Fibroblast of mammary gland (primary cell): ENCODE measurements around the gene BFSP2.
A peak's percentile ranks its signal among the peaks of the same experiment; 100 is the strongest.

Experiments used
- DNase-seq: peaks from one replicate; pipeline ENCODE4 v3.0.0-alpha.2; 2010; ENCODE audit warnings: low read depth
- H3K4me3 ChIP-seq: 2 replicates; pipeline ENCODE4 v1.5.1; 2011; ENCODE audit warnings: low read depth, mild to moderate bottlenecking, low read length, moderate library complexity; ENCODE audit not compliant: control insufficient read depth
- TF ChIP-seq, protein P1 (sequence below): conservative IDR thresholded peaks from 2 replicates; pipeline ENCODE4 v1.5.1; 2011; ENCODE audit warnings: low read depth, low read length, inconsistent platforms; ENCODE audit not compliant: control insufficient read depth, insufficient read depth

BFSP2 gene

DNA sequence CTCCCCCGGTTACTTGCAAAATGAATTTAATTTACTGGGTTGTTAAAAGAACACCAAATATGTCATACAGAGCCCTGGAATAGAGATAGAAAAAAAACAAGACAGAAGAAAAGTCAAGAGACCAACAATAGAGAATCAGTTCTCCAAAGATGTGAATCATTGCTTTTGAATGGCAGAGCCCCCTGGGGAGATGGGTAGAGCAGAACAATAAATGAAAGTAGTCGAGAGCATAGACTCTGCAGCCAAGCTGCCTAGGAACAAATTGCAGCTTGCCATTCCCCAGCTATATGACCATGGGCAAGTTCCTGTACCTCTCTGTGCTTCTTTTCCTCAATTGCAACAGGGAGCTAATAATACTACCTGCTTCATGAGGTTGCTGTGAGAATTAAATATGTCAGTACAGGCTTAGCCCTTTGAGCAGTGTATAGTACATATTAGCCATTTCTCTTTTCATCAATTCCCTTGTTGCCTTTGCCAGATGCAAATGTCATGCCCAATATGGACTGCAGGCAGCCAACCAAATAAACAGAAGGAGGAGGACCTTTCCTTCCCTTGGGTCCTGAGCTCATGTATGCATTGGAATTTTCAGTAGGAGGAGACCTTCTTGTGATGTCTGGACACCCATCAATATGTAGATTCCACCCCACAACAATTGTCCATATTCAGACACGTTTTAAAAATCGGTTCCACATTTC lies 25.0 kb upstream of the BFSP2 start:
- DNase-seq, result no peak
- H3K4me3 ChIP-seq, result no peak overlapping the region
- TF ChIP-seq, protein P1, sequence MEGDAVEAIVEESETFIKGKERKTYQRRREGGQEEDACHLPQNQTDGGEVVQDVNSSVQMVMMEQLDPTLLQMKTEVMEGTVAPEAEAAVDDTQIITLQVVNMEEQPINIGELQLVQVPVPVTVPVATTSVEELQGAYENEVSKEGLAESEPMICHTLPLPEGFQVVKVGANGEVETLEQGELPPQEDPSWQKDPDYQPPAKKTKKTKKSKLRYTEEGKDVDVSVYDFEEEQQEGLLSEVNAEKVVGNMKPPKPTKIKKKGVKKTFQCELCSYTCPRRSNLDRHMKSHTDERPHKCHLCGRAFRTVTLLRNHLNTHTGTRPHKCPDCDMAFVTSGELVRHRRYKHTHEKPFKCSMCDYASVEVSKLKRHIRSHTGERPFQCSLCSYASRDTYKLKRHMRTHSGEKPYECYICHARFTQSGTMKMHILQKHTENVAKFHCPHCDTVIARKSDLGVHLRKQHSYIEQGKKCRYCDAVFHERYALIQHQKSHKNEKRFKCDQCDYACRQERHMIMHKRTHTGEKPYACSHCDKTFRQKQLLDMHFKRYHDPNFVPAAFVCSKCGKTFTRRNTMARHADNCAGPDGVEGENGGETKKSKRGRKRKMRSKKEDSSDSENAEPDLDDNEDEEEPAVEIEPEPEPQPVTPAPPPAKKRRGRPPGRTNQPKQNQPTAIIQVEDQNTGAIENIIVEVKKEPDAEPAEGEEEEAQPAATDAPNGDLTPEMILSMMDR, result no peak

DNA sequence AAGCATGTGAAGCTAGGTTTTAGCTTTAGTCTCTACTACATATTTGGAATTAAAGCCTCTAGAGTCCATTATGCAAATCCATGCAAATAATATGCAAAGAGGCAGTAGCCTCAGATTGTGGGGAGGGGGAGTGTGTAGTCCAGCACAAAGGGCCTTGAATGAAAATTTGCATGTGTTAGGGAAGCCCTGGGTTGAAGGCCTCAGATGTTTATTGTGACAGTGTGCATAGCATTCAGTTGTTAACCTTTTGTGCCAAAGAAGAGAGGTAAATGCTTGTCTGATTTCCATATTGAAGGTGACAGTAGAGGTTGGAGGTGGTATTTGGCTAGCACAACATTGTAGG lies 24.5 kb upstream of the BFSP2 start:
- TF ChIP-seq, protein P1, result no peak

DNA sequence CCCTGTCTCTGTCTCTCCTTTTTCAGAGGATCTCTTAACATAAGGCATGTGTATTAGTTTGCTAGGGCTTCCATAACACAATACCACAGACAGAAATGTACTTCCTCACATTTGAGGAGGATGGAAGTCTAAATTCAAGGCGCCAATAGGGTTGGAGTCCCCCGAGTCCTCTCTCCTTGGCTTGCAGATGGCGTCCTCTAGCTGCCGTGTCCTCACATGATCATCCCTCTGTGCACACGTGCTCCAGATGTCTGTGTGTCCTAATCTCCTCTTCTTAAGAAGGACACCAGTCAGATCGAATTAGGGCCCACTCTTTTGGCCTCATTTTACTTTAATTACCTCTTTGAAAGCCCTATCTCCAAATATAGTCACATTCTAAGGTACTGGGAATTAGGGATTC lies 23.0 kb upstream of the BFSP2 start:
- no peak overlapping the region for H3K4me3 ChIP-seq
- TF ChIP-seq, protein P1, result no peak
- DNase-seq, result peak; percentile 8

More for the DNA sequence above, 24.5 kb upstream of the BFSP2 start:
- DNase-seq, result no peak
- H3K4me3 ChIP-seq, result no peak overlapping the region

DNA sequence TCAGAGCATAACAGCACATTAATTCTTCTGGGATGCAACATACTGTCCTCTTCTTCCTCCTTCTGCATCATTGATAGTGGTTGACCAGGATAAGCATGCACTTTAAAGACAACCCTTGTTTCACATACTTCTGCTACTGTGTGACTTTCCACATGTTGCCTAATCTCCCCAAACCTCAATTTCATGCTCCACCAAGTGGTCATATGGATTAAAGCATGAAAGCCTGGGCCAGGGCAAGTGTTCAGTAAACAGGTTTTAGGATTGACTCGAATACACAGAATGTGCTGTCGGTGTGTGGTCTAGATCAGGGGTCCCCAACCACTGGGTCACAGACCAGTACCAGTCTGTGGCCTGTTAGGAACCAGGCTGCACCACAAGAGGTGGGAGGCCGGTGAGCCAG lies 22.5 kb upstream of the BFSP2 start:
- TF ChIP-seq, protein P1, result peak; percentile 47
- no peak overlapping the region for H3K4me3 ChIP-seq
- peak; percentile 52 for DNase-seq

DNA sequence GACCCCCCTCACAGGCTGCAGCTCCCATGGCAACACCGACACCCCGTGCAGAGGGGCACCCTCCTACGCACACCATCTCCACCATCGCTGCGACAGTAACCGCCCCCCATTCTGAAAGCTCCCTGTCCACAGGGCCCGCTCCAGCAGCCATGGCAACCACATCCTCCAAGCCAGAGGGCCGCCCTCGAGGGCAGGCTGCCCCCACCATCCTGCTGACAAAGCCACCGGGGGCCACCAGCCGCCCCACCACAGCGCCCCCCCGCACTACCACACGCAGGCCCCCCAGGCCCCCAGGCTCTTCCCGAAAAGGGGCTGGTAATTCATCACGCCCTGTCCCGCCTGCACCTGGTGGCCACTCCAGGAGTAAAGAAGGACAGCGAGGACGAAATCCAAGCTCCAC lies 19.9 kb upstream of the BFSP2 start:
- H3K4me3 ChIP-seq, result no peak overlapping the region
- no peak for DNase-seq
- TF ChIP-seq, protein P1, result no peak

DNA sequence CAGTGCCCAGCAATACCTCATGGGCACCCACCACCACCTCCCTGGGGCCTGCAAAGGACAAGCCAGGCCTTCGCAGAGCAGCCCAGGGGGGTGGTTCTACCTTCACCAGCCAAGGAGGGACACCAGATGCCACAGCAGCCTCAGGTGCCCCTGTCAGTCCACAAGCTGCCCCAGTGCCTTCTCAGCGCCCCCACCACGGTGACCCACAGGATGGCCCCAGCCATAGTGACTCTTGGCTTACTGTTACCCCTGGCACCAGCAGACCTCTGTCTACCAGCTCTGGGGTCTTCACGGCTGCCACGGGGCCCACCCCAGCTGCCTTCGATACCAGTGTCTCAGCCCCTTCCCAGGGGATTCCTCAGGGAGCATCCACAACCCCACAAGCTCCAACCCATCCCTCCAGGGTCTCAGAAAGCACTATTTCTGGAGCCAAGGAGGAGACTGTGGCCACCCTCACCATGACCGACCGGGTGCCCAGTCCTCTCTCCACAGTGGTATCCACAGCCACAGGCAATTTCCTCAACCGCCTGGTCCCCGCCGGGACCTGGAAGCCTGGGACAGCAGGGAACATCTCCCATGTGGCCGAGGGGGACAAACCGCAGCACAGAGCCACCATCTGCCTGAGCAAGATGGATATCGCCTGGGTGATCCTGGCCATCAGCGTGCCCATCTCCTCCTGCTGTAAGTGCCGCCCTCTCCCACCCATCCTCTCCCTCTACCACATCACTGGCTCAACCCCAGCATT lies 19.2 kb upstream of the BFSP2 start:
- H3K4me3 ChIP-seq, result no peak overlapping the region
- TF ChIP-seq, protein P1, result no peak
- DNase-seq, result no peak
